Muscle of leg (tissue), 11 donors: Measurements from ENCODE around the gene HFM1. TPM values are rescaled to one million over a fixed set of nuclear protein-coding genes. Genes with fewer than 3 reads are reported as not detected.
"Not testable (repeated sequence)": the region's sequence is repeated elsewhere in the genome, so short reads cannot be mapped to it uniquely, and the experiment has no call there.

Source experiments
- DNase-seq: peaks from one replicate; pipeline ENCODE4 v3.0.0; 2013
- H3K27ac ChIP-seq: one replicate; pipeline ENCODE4 v1.5.1; 2013; ENCODE audit warnings: mild to moderate bottlenecking, low read length, control low read depth
- H3K27me3 ChIP-seq: one replicate; pipeline ENCODE4 v1.6.1; 2013; ENCODE audit warnings: low read length; ENCODE audit not compliant: control insufficient read depth, insufficient read depth
- H3K36me3 ChIP-seq: one replicate; pipeline ENCODE4 v1.6.1; 2013; ENCODE audit warnings: low read length; ENCODE audit not compliant: control insufficient read depth, insufficient read depth
- H3K4me1 ChIP-seq: one replicate; pipeline ENCODE4 v1.6.1; 2013; ENCODE audit warnings: low read length; ENCODE audit not compliant: control insufficient read depth, insufficient read depth
- H3K4me3 ChIP-seq: one replicate; pipeline ENCODE4 v1.5.1; 2013; ENCODE audit warnings: low read length, control low read depth
- H3K9me3 ChIP-seq: replicated peaks from 2 replicates; pipeline ENCODE4 v1.6.1; 2013; ENCODE audit warnings: low read depth, low read length; ENCODE audit not compliant: control insufficient read depth
- WGBS: methylation state at CpG from one replicate; pipeline ENCODE4 v1.1.5; 2013; ENCODE audit warnings: missing lambda C conversion rate; ENCODE audit not compliant: insufficient coverage; 5-methylcytosine and 5-hydroxymethylcytosine counted together
- polyA plus RNA-seq, 8 donors: library from polyadenylated mRNA; unstranded; fragments of 120-200 nt; gene quantifications; one replicate each; pipeline versions ENCODE4 v1.2.1 to v1.2.3, GENCODE V29; 2013; ENCODE audit warnings: inconsistent platforms in 1 of 8, low replicate concordance in 1 of 8; ENCODE audit not compliant: insufficient read length in 8 of 8, insufficient read depth in 1 of 8
- total RNA-seq: library from RNA; stranded (reverse); fragments of 120-200 nt; gene quantifications from one replicate; pipeline ENCODE4 v1.2.4, GENCODE V29; 2013

HFM1 gene
- total and polyA plus RNA-seq, 9 donors: 1.4 to 4.0 (median 2.6) TPM

- H3K9me3 ChIP-seq: peaks cover 8% of the 10 kb centered on the region
- DNase-seq: no peak
- H3K27ac ChIP-seq: no peak overlapping the region
- H3K4me1 ChIP-seq: no peaks in the 10 kb centered on the region
- no peaks in the 10 kb centered on the region for H3K36me3 ChIP-seq
- no peaks in the 10 kb centered on the region for H3K27me3 ChIP-seq
- no peak overlapping the region for H3K4me3 ChIP-seq
These were observed 96.1 kb downstream of the HFM1 start for GRCh38 chr1:91308544-91308943.

GRCh38 chr1:91307784-91308409, 96.7 kb downstream of the HFM1 start:
- H3K27ac ChIP-seq: no peak overlapping the region
- H3K27me3 ChIP-seq: no peaks in the 10 kb centered on the region
- H3K9me3 ChIP-seq: peaks cover 8% of the 10 kb centered on the region
- no peak for DNase-seq
- WGBS: no CpG with 5 or more reads among the region's 1 CpG
- H3K4me3 ChIP-seq: no peak overlapping the region
- no peaks in the 10 kb centered on the region for H3K36me3 ChIP-seq
- H3K4me1 ChIP-seq: no peaks in the 10 kb centered on the region

GRCh38 chr1:91303165-91303564, 101.5 kb downstream of the HFM1 start:
- Histone ChIP-seq H3K27me3 (no peaks in the 10 kb centered on the region), H3K36me3 (no peaks in the 10 kb centered on the region), H3K9me3 (peaks cover 3% of the 10 kb centered on the region), H3K4me3 (no peak overlapping the region), H3K4me1 (no peaks in the 10 kb centered on the region), H3K27ac (no peak overlapping the region)
- WGBS: no CpG with 5 or more reads among the region's 1 CpG
- no peak for DNase-seq

GRCh38 chr1:91288843-91289553, 115.6 kb downstream of the HFM1 start:
- H3K9me3 ChIP-seq, H3K27ac ChIP-seq, H3K4me1 ChIP-seq, H3K4me3 ChIP-seq, DNase-seq, H3K36me3 ChIP-seq, H3K27me3 ChIP-seq: not testable (repeated sequence)
- 96% methylated on average over 16 of the region's 47 CpGs for WGBS

GRCh38 chr1:91286962-91287317, 117.7 kb downstream of the HFM1 start:
- not testable (repeated sequence) for H3K4me3 ChIP-seq, H3K9me3 ChIP-seq, H3K27me3 ChIP-seq, H3K27ac ChIP-seq, H3K4me1 ChIP-seq, DNase-seq, H3K36me3 ChIP-seq
- 53% methylated on average over 3 of the region's 13 CpGs for WGBS

GRCh38 chr1:91286259-91286961, 118.2 kb downstream of the HFM1 start:
- H3K4me1 ChIP-seq, H3K4me3 ChIP-seq, H3K9me3 ChIP-seq, H3K27me3 ChIP-seq, H3K36me3 ChIP-seq, DNase-seq, H3K27ac ChIP-seq: not testable (repeated sequence)
- 97% methylated on average over 5 of the region's 19 CpGs for WGBS

GRCh38 chr1:91283421-91283726, 121.3 kb downstream of the HFM1 start:
- H3K27ac ChIP-seq: no peak overlapping the region
- H3K36me3 ChIP-seq: no peaks in the 10 kb centered on the region
- WGBS: no CpG with 5 or more reads among the region's 2 CpGs
- no peaks in the 10 kb centered on the region for H3K4me1 ChIP-seq
- no peak overlapping the region for H3K4me3 ChIP-seq
- H3K9me3 ChIP-seq: no peaks in the 10 kb centered on the region
- DNase-seq: no peak
- H3K27me3 ChIP-seq: no peaks in the 10 kb centered on the region

- Histone ChIP-seq H3K4me1 (no peaks in the 10 kb centered on the region), H3K27ac (no peak overlapping the region), H3K4me3 (no peak overlapping the region), H3K9me3 (no peaks in the 10 kb centered on the region), H3K36me3 (no peaks in the 10 kb centered on the region), H3K27me3 (no peaks in the 10 kb centered on the region)
- peak; percentile 77 for DNase-seq
- 6% methylated on average over 2 of the region's 6 CpGs for WGBS
These were observed 121.8 kb downstream of the HFM1 start for GRCh38 chr1:91282695-91283420.

GRCh38 chr1:91281782-91282181, 122.9 kb downstream of the HFM1 start:
- Histone ChIP-seq H3K27ac (no peak overlapping the region), H3K4me1 (no peaks in the 10 kb centered on the region), H3K36me3 (no peaks in the 10 kb centered on the region), H3K4me3 (no peak overlapping the region), H3K9me3 (no peaks in the 10 kb centered on the region), H3K27me3 (no peaks in the 10 kb centered on the region)
- 68% methylated on average over 4 of the region's 6 CpGs for WGBS
- no peak for DNase-seq

GRCh38 chr1:91278754-91279153, 125.9 kb downstream of the HFM1 start:
- no peak overlapping the region for H3K4me3 ChIP-seq
- no CpG with 5 or more reads among the region's 1 CpG for WGBS
- no peaks in the 10 kb centered on the region for H3K27me3 ChIP-seq
- H3K4me1 ChIP-seq: no peaks in the 10 kb centered on the region
- H3K9me3 ChIP-seq: no peaks in the 10 kb centered on the region
- peak; percentile 45 for DNase-seq
- H3K36me3 ChIP-seq: no peaks in the 10 kb centered on the region
- no peak overlapping the region for H3K27ac ChIP-seq
